ENCODE measurements around the gene GBP7.
A peak's percentile ranks its signal among the peaks of the same experiment; 100 is the strongest.

The GBP7 gene

DNA sequence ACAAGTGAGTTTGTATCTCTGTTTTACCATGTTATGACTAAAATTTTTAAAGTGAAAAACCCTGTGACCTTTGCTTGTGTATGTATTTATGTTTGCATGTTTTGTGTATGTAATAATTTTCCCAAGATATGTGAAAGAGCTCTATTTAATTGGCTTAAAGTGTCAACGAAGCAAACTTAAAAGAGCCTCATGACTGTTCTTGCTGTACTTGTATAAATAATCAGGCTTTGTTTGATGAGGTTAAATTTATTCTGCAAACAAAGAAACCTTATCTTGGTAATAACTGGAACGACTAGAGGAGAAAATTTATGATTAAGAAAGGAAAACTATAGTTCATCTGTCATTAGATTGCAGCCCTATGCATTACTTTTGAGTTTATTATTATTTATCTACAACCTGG, 6.6 kb downstream of the GBP7 start:
- no peak overlapping the region for H3K4me3 ChIP-seq (ENCODE audit: low read depth, low read length)
- TF ChIP-seq CTCF (IDR thresholded peaks at IDR 0.05; ENCODE audit: low read depth, low read length), result no peak

GRCh38 chr1:89167590-89168230, 8.1 kb downstream of the GBP7 start:
- H3K4me3 ChIP-seq (ENCODE audit: low read depth, low read length), result no peak overlapping the region
- no peak for TF ChIP-seq CTCF (IDR thresholded peaks at IDR 0.05; ENCODE audit: low read depth, low read length)

- TF ChIP-seq CTCF (IDR thresholded peaks at IDR 0.05; ENCODE audit: low read depth, low read length), result no peak
- no peak overlapping the region for H3K4me3 ChIP-seq (ENCODE audit: low read depth, low read length)
These were observed 9.1 kb downstream of the GBP7 start for GRCh38 chr1:89166705-89167104.

- TF ChIP-seq CTCF (IDR thresholded peaks at IDR 0.05; ENCODE audit: low read depth, low read length), result no peak
- no peak overlapping the region for H3K4me3 ChIP-seq (ENCODE audit: low read depth, low read length)
These were observed 10.0 kb downstream of the GBP7 start for GRCh38 chr1:89165811-89166210.

DNA sequence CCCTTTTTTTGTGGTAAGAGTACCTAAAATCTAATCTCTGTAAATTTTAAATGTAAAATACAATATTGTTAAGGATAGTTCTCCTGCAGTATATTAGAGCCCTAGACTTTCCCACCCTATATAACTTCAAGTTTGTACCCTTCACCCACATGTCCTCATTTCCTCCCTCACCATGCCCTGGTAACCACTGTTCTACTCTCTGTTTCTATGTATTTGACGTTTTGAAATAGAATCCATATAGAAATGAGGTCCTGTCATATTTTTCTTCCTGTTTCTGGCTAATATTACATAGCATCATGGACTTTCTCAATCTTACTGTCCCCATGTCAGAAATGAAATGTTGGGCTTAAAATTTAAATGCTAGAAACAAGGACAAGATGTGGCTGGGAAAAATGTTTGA, 24.8 kb downstream of the GBP7 start:
- no peak overlapping the region for H3K4me3 ChIP-seq (ENCODE audit: low read depth, low read length)
- TF ChIP-seq CTCF (IDR thresholded peaks at IDR 0.05; ENCODE audit: low read depth, low read length), result no peak

GRCh38 chr1:89149976-89150375, 25.8 kb downstream of the GBP7 start:
- H3K4me3 ChIP-seq (ENCODE audit: low read depth, low read length), result no peak overlapping the region
- TF ChIP-seq CTCF (IDR thresholded peaks at IDR 0.05; ENCODE audit: low read depth, low read length), result no peak

DNA sequence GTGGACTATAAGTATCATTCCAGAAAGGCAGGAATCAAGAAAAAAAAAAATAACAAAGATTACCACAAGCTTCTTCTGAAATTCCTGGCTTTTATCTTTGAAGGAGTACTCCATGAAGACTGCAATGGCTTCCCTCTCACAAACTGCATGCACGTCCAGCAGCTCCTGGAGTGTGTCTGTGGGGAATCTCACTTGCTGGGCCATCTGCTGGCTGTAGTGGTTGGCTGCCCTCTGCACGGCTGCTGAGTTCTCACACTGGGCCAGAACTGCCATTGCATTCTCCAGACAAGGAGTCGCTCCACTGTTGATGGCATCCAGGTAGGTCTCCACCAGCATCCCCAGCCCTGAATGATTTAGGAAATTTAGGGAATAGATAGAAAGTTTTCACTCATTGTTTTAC, 26.6 kb downstream of the GBP7 start:
- no peak overlapping the region for H3K4me3 ChIP-seq (ENCODE audit: low read depth, low read length)
- 0 out of 2 replicates have a peak, but pooled peaks have one; percentile 5 for TF ChIP-seq CTCF (IDR thresholded peaks at IDR 0.05; ENCODE audit: low read depth, low read length)
